GM19240 (cell line): ENCODE results near the gene MAEA.
"Not testable (repeated sequence)": the region's sequence is repeated elsewhere in the genome, so short reads cannot be mapped to it uniquely, and the experiment has no call there.

Source experiments
- DNase-seq: peaks from one replicate; pipeline ENCODE4 v3.0.0; 2011; ENCODE audit warnings: low spot score; ENCODE audit not compliant: insufficient read length

Gene MAEA

DNA sequence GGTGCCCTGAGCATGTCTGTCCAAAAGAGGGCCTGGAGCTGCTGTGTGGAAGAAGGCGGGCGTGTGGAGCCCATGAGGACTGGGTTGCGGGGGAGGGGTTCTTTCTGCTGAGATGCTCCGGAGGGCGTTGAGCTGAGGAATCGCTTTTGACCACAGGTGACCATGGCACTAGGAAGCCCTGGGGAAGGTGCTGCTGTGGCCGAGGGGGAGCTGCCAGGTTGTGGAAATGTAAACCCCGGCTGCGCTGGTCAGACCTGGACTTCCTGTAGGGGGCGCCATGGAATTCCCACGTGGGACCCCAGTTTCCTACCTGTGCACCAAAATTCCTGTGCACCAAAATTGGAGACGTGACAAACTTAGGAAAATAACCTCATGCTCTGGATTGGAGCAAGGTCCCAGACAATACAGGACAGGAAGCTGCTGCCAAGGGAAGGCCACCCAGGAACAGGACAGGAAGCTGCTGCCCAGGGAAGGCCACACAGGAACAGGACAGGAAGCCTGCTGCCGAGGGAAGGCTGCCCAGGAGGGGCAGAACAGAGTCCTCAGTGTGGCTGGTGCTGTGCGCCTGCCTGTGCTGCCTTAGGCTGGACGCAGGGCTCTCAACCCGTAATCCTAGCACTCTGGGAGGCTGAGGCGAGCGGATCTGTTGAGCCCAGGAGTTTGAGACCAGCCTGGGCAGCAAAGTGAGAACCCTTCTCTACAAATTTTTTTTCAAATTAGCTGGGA, 29.0 kb downstream of the MAEA start:
- no peak for DNase-seq

DNA sequence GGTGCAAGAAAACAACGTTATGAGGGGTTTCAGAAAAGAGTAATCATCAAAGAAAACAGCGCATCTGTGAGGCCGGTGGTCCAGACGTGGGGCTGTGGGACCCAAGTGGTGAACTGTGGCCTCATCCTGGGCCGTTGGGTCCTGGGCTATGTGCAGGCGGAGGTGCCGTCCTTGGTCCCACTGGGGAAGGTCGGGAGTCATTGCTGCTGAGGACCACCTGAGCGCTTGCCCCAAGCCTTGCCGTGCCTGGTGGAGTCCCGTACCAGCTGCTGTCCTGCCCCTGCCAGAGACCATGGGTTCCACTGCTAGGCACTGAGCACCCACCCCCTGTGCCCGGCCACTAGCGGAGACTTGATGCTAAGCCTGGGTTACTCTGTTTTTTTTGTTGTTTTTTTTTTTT, 31.8 kb downstream of the MAEA start:
- no peak for DNase-seq

DNA sequence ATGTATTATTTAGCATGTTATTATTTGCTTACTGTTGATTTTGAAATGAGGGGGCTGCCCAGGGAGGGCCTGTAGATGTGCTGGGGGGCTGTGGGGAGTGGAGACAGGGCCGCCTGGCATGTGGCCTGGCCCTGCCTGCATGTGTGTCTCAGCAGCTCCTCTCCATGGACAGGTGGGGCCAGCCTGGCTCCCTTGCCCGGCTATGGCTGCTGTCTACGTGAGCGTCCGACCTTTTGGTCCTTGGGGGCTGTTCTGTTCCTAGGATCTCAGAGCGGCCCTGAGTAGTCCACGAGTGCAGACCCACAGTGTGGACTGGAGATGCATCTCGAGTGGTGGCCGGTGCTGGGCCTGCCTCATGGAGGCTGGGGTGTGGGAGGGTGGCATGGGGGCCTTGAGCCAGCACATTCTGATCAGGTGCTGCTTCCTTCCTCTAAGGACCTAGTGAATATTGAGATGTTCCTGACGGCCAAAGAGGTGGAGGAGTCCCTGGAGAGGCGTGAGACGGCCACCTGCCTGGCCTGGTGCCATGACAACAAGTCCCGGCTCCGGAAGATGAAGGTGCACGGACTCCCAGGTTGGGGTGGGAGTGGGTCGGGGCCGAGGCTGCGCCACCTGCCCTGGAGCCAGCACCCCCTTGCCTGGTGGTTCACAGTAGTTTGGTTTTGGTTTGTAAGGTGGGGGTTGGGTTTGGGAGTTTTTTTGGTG, 32.4 kb downstream of the MAEA start:
- DNase-seq, result no peak

DNA sequence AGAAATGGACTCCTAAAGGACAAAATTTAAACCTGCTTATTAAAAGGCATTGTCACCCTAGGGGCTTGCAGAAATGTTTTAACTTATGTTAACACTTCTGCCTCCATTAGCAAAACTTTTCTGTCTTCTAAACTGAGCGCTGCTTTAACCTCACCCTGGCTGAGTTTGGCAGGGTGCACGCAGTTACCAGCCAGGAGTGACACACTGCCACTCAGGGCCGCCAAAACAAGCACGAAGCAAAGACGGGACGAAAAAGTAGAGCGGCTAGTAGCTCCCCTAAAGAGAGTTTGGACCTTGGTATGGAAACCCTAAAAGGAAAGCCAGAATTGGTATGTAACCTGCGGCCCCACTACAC, 33.6 kb downstream of the MAEA start:
- no peak for DNase-seq

DNA sequence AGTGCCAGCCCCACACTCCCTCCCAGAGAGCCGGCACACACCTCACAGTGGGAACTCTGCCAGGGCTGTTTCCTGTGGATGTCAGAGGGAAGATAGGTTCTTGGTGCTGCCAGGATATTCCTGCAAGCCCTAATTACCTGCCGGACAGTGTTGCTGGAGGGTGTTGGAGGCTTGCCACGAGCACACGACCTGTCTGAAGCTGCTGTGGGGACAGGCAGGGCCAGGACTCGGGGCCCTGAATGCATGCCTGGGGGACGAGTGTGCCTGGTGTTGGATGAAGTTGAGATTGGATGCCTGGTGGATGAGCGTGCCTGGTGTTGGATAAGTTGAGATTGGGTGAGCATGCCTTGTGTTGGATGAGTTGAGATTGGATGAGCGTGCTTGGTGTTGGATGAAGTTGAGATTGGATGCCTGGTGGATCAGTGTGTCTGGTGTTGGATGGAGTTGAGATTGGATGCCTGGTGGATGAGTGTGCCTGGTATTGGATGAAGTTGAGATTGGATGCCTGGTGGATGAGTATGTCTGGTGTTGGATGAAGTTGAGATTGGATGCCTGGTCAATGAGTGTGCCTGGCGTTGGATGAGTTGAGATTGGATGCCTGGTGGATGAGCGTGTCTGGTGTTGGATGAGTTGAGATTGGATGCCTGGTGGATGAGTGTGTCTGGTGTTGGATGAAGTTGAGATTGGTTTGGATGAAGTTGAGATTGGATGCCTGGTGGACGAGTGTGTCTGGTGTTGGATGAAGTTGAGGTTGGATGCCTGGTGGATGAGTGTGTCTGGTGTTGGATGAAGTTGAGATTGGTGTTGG, 34.1 kb downstream of the MAEA start:
- DNase-seq, result no peak

DNA sequence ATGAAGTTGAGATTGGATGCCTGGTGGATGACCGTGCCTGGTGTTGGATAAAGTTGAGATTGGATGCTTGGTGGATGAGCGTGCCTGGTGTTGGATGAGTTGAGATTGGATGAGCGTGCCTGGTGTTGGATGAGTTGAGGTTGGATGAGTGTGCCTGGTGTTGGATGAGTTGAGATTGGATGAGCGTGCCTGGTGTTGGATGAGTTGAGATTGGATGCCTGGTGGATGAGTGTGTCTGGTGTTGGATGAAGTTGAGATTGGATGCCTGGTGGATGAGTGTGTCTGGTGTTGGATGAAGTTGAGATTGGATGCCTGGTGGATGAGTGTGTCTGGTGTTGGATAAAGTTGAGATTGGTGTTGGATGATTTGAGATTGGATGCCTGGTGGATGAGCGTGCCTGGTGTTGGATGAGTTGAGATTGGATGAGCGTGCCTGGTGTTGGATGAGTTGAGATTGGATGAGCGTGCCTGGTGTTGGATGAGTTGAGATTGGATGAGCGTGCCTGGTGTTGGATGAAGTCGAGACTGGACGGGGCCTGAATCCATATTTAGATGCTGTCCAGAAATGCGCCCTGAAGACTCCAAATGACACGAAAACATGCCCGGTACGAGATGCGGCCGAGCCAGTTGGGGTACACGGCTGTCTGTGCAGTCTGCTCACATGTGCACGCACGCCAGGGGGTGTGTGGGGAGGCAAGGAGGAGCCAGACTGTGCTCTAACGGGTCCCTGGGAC, 34.9 kb downstream of the MAEA start:
- not testable (repeated sequence) for DNase-seq

DNA sequence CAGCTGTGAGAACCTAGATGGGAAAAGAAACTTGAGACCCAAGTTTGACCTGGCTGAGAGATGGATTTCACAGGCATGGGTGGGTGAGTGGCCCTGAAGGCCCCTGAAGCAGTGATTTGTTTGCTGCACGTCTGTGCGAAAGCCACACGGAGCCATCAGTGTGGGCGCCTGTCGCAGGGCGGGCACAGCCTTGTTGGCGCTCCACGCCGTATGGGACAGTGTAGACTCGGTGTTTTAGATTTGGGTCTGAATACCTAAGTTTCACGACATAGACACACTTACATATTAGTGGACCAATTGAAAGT, 35.4 kb downstream of the MAEA start:
- DNase-seq, result no peak

DNA sequence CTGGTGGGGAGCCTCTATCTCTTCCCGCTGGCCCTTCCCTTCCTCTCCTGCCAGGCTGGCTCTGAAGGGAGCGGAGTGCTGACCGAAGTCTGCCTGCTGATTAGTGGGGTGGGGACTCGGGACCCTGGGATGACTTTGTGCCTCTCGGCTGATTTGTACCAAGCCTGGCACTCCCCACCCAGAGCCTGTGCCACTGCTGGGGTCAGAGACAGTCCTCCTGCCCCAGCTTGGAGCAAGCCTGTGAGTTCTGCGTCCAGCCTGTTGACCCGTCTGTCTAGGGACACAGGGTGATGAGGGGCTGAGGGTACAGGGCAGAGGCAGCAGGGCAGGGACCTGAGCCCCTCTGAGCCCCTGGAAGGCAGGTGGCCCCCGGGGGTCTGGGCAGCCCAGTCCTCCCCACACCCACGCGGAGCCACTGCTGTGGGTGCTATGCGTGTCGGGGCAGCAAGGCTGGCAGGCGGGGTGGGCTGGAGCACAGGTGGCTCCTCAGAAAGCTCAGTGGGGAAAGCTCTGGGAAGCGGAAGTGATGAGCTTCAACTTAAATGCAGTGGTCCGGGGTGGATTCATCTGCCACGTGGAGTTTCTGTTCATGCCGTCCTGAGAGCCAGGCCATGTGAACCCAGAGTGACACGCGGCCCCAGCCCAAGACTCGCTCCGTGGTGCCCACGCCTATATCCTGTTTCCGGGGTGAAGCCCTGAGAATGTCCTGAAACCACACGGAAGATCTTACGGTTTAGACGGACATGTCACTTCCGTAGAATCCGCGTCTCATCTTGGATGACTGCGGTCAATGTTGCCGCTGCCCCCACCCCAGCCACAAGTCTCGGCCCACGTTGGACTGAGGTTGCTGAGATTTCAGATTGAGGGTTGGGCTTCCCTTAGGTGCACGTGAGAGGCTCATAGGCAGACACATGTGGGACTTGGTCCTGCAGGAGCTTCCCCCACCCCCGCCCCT, 36.3 kb downstream of the MAEA start:
- DNase-seq, result no peak

- no peak for DNase-seq
Observed at GRCh38 chr4:1326751-1327525, 37.2 kb downstream of the MAEA start.

DNA sequence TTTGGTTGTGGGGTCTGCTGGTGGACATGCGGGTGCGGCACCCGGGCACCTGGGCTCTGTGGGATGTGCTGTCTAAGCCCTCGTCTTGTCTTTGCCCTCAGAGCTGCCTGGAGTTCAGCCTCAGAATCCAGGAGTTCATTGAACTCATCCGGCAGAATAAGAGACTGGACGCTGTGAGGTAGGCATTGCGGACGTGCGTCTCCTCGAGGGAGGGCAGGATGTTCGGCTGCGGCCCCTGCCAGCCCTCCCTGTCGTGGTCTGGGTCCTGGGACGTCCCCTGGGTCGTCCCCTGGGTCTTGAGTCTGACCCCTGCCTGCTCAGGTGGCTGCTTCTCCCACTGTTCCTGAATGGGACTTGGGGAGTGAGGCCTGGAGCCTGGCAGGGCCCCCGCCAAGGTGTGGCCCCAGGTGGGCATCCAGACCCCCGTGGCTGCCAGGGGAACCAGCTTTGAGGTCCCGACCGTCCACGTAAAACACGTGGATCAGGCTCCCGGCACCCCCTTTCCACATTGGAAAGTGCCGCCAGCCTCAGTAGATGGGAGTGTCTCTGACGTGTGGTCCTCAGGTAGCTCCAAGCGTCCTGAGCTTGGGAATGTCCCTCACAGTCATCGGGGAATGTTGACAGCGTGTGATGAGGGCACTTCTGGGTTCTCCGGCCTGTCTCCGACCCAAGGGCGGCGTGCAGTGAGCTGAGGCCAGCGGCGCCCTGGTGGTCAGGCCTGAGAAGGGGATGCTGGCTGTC, 38.0 kb downstream of the MAEA start:
- DNase-seq, result no peak

GRCh38 chr4:1328267-1329155, 38.8 kb downstream of the MAEA start:
- no peak for DNase-seq

DNA sequence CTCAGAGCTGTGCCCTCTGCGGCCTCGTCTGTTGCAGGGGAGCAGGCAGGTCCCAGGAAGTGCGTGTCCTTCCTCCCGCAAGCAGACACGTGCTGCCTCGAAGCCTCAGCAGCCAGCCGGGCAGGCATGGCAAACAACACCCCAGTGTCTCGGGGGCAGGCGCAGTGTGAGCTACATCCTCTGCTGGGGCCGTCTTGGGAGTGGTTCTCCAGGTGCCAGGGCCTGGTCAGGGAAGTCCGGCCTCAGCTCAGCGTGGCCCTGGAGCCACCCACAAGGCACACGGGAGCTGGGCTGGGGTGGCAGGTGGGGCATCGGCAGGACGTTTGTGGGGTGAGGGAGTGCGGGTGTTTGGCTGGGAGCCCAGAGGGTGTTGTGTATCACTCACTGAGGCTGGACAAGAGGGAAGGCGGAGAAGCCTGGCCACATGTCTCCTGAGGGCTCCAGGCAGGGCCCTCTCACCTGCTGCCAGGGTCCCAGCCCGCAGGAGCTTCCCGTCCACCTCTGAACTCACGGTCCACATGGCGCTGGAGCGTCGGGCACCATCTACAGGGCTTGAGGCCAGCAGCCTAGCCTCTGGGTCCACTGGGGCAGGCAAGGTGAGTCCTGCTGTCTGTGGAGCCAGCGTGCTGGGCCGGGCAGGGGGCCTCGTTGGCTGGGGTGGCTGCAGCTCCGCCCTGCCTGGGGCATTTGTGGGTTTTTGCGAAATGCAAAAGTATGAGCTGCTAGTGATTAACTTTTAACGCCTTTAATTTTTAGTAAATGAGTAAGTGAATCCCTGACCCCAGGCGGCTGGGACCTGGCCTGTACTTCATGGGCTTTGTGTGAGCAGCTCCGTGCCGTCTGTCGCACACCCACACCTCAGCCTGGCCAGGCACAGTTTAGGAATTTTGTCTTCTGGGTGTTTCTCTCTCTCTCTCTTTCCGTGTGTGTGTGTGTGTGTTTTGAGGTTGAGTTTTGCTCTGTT, 40.0 kb downstream of the MAEA start:
- DNase-seq, result no peak

DNA sequence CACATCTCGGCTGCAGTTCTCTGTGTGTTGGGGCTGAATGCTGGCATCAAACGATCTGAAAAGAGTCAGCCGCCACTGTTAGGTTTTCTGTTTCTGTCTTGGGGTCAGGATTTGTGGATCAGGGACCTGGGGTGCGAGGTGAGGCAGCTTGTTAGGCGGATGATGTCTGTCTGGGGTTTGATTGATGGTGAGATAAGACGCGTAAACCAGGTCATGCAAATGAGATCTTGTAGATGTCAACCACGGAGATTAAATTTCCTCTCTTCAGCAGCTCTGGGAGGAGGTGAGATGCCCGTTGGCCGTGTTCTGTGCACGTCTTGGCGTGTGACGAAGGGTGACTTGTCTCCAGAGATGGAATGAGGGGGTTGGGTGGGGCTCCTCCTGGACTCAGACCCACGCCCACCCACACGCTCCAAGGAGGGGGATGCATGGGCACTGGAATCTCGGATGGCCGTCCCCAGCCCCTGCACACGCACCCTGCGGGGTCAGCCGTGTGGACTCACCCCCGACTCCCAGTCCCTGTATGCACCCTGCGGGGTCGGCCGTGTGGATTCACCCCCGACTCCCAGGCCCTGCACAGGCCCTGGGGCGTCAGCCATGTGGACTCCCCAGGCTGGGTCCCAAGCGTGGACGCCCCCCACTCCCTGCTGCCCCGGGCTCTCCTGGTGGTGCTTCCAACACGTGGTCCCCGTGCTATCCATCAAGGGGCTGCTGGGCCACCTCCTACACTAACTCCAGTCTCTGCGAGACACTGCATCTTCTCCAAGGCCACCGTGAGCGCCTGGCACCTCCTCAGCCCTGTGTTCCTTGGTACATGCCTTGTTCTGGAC, 41.3 kb downstream of the MAEA start:
- DNase-seq, result no peak

- no peak for DNase-seq
Observed at GRCh38 chr4:1331591-1332353, 42.1 kb downstream of the MAEA start.

- no peak for DNase-seq
Observed at GRCh38 chr4:1332686-1333085, 43.0 kb downstream of the MAEA start.
